HG03196 (cell line): Measurements from ENCODE around the gene BBS9.

Experiments used
- ATAC-seq: cut with Tn5 transposase; IDR thresholded peaks from one replicate; pipeline ENCODE4 v1.9.1; 2021; ENCODE audit not compliant: unreplicated experiment

BBS9 gene

DNA sequence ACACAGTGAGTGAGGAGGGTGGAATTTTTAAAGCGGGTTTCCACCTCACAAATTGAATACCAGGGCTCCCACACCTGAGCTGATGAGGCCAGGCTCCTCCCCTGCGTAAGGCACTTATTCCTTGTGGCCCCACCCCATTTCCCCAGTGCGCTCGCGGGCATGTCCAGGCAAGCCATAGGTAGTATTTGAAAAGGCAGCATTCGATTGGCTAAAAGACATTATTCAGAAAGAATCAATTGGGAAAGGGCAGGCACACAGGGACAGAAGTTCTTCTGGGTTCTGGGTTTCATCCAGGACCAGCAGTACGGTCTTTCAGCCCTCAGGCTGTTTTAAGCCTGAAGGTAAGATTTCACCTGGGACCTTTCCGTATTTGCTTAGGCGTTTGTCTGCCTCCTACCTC lies 222.3 kb downstream of the BBS9 start:
- ATAC-seq, result no peak

DNA sequence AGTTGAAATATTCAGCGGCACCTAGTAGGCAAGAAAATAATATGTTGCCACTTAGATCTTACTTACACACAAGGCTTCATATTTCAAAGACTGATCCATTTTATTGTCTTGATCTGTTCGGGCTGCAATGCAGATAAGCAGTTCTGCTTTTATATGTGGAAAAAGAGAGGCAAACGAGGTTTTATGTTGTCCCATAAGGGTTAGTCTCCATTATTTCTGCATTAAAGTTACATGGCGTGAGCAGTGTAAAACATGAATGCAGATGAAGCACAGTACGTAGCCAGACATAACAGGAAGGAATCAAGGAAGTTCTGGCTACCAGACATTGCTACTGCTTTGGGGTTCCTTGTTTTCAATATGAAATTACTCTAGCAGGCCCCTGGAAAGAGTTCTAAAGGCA lies 224.8 kb downstream of the BBS9 start:
- ATAC-seq, result no peak

DNA sequence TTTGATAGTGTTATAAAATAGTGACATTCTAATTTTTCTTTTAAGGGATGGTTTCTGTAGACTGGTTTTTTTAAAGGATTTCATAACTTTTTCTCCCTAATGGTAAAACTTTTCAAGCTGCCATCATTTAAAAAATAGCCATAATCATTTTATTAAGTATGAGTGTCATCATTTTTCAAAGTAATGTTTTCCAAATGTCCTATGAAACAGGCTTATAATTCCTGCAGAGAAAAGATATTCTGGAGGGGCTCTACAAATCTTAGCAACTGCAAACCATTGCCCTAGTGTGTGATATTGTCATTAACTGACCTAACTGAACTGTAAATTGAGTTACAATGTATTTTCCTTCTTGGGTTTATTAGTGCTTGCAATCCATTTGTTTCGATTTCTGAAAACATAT lies 226.0 kb downstream of the BBS9 start:
- no peak for ATAC-seq

DNA sequence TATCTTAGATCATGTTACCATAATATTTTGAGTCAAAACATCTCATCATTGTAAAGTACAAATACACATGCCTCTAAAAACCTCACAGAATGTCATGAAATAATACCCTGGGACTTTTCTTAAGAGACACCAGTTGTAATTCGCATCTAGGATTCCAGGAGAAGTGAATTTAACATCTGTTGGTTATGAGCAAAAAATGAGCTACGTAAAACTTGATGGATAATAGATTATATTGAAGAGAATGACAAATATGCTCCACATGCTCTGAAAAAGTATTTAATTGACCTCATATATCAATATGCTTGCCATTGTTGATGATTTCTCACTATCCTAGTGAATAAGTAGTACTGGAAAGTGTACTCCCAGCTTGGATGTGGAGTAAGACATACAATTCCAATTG lies 227.0 kb downstream of the BBS9 start:
- no peak for ATAC-seq

DNA sequence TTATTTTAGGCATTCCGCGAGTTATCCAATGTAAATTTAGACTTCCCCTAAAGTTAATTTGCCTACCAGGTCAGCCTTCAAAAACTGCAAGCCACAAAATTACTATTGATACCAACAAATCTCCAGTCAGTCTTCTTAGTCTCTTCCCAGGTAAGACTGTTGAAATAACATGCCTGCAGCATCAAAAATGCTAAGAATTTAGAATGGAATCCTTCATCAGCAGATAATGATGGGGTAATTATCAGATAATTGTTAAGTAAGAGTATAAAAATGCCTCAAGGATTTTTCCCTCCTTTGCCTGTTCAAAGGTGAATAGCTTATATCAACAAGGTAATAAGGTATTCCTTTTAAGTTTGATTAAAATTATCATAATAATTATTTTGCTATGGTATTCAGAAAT lies 228.5 kb downstream of the BBS9 start:
- ATAC-seq, result no peak

DNA sequence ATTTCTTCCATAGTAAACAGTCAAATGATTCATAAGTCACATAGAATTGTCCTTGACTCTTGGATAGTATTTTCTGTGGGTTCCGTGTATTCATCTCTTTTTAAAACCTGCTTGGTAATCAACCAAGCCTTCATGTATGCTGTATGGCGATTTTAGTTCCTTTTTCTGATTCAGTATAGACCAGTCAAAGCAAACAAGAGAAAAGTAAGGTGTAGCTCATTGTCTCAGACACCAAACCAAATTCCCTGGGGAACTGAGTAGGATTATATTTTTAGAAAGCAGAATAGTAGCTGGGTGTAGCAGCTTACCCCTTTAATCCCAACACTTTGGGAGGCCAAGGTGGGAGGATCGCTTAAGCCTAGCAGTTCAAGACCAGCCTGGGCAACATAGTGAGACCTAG lies 240.5 kb downstream of the BBS9 start:
- no peak for ATAC-seq

DNA sequence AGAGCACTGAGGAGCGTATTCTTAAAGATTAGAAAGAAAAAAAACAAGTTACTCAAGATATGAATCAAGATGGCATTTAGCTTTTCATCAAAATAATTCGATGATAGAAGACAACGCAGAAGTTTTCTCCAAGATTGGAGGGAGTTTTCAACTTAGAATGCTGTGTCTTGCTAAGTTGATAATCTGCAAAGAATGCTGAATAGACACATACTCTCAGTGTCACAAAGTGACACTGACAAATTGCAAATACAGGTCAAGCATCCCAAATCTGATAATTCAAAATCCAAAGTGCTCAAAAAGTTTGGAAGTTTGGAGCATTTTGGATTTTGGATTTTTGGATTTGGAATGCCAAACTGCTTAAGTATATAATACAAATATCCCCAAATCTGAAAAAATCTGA lies 243.8 kb downstream of the BBS9 start:
- ATAC-seq, result no peak

DNA sequence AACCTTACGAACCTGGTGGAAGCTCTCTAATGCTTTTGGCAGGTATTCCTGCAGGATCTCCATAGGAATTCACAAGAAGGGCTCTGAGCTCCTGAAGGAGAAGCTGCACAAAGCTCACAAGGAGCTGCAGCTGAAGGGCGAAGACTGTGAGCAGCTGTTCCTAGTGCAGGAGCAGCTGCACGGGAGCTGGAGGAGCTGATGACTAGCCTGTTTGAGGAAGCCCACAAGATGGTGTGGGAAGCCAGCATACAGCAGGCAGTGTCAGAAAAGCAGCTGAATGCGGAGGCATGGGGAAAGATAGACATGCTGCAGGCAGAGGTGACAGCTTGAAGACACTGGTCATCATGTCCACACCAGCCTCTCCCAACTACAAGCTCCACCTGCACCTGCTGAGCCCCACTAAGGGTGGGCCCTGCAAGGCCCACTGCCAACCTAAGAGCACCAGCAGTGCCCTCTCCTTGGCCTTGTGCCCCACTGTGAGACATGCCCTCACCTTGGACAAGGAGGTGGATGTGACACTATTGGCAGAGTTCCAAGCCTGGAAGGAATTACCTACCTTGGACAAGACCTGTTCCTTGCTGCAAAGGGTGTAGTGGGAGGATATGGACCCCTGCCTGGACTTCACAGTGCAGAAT lies 250.6 kb downstream of the BBS9 start:
- no peak for ATAC-seq

DNA sequence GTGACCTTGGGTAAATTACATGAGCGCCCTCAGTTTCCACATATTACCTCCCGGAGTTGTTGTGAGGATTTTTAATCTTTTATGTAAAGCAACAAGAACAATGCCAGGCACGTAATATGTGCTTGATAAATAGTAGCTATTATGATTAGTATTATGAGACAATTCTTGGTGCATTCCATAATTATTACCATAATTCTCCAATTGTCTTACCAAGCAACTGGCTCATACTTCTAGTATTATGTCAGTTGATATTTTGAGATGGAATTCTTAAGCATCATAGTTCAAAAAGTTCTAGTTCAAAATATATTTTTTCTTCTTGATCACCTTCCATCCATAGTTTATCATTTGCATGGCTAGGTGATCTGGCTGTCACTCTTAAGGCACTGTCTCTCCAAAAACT lies 259.0 kb downstream of the BBS9 start:
- no peak for ATAC-seq

DNA sequence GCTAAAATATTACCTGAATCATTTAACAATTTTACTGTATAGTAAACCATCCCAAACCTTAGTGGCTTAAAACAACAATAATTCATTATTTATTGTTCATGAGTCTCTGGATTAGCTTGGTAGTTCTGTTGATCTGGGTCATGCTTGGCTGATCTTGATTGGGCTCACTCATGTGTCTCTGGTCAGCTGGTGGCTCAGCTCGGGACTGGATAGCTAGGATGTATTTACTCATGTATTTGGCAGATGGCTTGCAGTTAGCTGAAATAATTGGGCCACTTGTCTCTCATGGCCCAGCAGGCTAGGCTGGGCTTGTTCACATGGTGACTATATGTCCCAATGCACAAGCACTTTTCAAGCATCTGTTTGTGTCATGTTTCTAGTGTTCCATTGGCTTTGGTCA lies 262.8 kb downstream of the BBS9 start:
- ATAC-seq, result no peak

DNA sequence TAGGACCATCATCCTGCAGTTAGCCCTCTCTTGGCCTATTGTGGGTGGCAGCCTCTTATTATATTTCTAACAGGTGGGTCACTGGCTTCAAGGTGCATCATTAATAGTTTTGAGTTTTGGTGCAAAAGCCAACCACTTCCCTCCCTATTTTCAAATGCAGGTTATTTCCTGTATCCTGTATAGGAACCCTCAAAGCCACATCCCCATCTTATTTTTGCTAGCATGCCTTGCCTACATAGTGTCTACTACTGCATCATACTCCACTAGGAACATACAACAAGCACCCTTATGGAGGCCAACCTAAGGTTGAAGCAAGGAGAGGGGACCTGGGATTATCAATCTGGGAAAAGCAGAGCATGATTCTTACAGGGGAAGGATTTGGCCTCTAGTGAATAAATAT lies 264.4 kb downstream of the BBS9 start:
- ATAC-seq, result no peak

DNA sequence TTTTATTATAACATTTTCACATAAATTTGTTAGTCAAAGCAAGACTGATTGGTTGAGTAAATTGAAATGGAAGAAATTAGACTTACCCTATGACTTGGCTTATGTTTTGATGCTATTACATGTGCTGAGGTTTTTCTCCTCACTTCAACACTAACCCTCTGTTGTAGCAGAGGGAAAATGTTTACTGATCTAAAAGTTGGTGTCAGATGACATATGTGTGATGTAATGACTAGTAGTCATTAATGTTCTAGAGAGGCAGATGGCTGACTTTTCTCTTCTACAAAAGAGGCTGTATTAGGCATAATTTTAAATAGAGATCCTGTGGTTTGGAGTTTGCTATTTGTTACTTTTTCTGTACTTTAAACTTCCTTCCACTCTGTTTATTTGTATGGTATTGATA lies 266.0 kb downstream of the BBS9 start:
- ATAC-seq, result no peak

DNA sequence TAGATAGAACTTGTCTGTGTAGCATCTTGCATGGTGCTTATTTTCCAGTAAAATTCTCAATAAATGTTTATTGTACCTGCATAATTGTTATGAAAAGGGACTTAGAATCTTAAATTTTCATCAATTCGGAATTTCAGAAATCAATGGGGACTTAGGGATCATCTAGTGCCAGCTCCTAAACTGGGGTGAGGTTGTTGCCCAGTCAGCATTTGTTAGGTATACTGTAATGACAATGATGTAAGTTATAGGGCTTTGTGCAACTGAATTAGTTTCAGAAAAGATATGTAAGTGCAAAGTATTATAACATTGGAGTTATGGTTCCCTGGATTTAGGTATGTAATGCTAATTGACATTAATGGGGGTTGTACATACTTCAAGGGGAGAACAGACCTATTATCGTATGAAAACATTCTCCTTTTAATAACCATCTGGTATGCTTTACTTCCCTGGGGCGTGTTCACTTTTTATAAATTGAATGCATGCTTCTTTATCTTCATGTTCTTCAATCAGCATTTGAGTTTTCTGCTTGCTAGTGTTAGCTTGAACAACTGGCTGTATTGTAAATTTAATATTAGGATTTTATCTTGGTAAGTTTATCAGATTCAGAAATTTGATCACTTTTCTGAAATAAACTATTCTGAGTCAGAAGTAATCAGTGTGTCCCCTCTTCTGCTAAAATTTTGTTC lies 270.3 kb downstream of the BBS9 start:
- no peak for ATAC-seq

DNA sequence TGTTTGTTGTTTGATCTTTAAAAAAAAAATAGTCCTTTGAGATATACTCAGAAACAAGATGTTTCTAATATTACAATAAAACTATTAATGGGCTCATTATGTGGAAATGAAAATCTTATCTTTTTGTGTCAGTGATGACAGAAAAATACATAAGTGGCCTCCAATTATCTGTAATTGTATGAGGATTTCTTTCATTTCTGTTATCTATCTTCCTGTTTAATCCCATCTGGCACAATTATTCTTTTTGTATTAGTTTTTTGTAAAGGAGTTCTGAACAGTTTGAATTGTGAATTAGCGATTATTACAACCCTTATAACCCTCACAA lies 270.8 kb downstream of the BBS9 start:
- ATAC-seq, result no peak

DNA sequence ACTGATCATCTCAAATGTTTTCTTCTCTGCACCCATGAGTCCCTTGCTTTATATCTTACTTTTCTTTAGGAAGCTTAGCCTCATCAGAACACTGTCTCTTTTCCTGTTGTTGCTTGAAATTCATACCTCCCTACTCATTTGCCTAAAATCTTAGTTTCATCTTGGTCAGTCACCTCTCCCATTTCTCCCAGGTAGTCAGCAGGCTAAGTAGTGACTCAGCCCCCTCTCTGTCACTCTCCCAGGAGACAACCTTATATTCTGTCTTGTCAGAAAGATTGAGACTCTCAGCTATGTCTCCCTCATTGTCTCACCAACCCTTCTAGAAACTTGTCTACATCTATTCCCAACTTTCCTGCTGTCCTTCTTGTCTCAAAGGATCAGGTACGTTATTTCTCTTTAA lies 280.9 kb downstream of the BBS9 start:
- no peak for ATAC-seq

DNA sequence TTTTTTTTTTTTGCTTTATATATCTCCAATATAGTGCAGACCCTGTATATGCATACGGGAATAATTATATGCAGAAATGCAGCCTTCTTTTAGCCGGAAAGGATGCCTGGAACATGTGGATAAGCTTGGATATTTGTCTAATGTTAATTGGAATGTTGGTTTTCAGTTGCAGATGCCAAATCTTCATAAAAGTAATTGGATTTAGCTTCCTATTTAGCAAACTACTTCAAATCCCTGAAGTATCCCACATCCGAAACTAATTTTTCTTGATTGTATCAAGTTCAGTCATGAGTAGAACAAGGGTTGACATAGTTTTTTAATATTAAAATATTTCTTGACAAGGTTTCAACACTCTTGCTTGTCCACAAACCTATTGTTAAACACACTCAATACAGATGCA lies 281.7 kb downstream of the BBS9 start:
- ATAC-seq, result no peak

DNA sequence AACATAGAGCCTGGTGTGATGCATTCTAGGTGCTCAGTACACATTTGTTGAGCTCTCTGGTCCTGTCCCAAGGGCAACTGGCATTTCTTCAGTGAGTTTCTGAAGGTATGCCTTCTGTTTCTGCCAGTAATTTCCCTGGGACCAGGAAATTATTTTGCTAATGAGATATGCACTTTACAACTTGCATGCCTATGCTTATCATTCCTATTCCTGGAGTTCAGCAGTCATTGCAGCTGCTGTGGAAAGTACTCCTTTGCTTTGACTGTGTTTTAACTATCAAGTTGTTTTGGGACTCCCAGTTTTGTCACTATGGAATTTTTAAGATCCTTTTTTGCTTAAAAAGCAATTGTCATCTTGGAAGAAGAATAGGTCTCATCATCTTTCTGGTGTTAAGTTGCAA lies 283.0 kb downstream of the BBS9 start:
- ATAC-seq, result no peak

DNA sequence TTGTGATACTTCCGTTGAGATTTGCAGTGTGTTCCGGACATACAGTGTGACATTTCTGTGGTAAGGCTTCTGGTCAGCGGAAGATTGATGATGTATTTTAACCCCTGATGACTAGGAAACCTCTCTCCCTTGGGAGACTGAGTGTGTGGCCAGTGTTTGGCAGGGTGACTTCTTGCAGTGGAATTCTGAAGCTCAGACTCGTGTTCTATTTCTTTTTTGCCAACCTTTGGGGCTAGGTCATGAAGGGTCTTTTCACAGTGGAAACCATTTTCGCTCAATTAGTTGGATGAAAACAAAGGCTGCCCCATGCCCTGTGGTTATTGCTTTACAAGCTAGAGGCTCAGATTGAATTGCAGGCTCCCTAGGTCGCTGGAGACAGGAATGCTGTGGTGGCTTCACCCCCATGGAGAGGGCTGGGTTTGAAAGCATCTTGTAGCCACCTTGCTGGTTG lies 288.9 kb downstream of the BBS9 start:
- ATAC-seq, result no peak

DNA sequence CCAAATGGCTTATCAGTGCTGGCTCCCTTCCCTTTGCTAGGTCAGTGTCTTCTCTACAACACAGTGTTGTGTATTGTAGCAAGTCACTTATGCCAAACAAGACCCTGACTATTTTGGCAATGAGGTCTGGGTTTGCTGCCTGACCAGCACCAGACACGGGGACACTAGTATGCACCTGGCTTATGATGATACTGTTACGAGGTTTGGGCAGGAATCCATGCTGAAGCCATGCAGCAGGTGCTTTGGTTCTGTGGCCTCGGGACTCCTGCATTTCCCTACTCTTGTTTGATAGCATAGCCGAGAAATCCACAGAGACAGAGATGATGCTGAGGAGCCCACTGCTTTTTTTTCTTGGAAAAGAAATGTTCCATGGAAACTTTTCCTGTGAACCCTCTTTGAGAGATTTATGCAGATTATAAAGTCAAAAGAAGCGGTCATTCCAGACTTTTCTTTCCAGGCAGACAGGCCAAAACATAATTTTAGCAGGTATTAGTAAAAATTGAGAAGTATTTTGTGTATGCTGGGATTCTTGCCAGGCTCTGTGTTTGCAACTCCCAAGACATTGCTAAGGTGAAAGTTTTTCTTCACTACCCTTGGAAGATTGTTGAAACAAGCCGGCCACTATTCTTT lies 291.1 kb downstream of the BBS9 start:
- no peak for ATAC-seq

DNA sequence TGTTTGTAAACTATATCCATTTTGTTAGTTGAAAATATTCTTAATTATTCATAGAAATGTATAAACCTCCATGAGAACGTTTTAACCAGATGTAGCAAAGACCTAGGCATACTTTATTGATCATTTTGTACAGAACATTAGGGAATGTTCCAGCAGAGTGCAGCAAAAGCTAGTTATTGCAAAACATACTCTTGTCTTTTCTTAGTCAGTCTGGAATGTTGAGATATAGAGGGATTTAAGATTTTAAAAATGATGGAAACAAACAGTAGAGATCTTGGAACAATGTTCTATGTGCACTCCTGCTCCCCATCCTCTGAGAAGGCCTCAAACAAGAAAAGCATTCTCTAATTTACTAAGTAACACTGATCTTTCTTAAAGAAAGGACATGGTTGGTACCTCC lies 292.1 kb downstream of the BBS9 start:
- no peak for ATAC-seq

DNA sequence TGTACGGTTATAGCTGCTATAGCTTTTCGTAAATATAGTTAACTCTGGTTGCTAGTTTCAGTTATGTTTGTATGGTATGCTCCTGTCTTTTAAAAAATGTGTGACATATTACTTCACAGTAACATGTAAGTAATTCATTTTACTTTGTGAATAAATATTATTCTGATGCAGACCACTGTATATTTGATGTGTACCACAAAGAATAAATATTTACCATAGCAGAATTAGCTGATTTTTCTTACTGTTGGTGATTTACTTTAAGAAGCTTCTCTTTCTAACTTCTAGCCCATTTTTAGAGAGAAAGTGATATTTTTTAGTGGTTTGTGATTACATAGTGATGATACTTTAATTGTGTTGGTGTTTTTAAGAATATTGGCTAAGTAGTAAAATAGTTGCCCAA lies 292.8 kb downstream of the BBS9 start:
- ATAC-seq, result no peak

DNA sequence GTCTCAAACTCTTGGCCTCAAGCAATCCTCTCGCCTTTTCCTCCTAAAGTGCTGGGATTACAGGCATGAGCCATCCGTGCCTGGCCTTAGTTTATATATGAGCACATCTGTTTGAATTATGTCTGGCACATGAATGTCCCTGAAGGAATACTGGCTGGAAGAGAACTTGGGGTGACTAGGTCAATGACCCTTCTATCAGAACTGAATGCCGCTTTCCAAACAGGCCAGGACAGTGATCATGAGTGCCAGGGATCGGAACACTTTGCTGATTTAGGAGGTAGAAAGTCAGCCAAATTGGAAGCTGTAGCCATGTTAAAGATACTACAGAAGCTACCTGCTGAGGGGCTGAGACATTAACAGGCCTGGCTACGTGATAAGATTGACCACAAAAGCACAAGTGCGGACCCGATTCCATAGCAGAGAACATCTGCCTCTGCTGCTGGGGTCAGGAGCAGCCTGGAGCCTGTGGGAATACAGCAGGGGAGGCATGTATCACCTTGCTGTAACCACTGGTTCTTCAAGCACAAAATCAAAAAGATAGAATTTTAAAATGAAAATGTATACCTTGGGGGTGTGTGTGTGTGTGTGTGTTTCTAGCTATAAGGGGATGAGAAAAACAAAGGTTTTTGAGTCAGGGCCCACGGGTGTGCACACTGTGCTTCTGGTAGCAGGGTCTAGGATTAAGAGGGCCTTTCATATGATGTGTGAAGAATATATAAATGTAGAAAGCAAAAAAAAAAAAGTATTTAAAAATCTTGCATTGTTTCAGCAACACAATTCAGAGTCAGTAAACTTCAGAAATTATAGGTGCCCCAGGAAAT lies 293.7 kb downstream of the BBS9 start:
- peak; percentile 19 for ATAC-seq
